Measurements from ENCODE around the gene HMGCL. TPM values are rescaled to one million over a fixed set of nuclear protein-coding genes. Genes with fewer than 3 reads are reported as not detected.
A peak's percentile ranks its signal among the peaks of the same experiment; 100 is the strongest.

The HMGCL gene
- total and polyA plus RNA-seq, 2 of the 13 experiments (the other 11 are each of a cell fraction or from before 2014, with no cell fraction given) = 21.3 to 41.4 TPM

- Histone ChIP-seq H3K4me3 (replicated peaks in 1 of 3; ENCODE audit: insufficient read depth in 1 of 3, low read depth in 2 of 3, low read length in 3 of 3) (no peak overlapping the region), H3K4me1 (ENCODE audit: insufficient read depth, low read length) (peaks cover 49% of the 10 kb centered on the region), H3K9me3 (ENCODE audit: low read length) (no peaks in the 10 kb centered on the region), H3K27me3 (ENCODE audit: control insufficient read depth in 1 of 2, insufficient read depth in 2 of 2, low read length in 2 of 2) (no peaks in the 10 kb centered on the region), H3K79me2 (ENCODE audit: insufficient read depth, low read length) (peaks cover 17% of the 10 kb centered on the region), H3K36me3 (replicated peaks in 1 of 2; ENCODE audit: control insufficient read depth in 1 of 2, insufficient read depth in 2 of 2, low read length in 2 of 2) (peaks cover 0 to 7% of the 10 kb centered on the region in 2 experiments; a peak in 2 of 5 replicates), H2AFZ (ENCODE audit: low read length) (no peak overlapping the region), H3K9ac (ENCODE audit: insufficient read depth, low read depth, low read length) (no peak overlapping the region), H3K4me2 (ENCODE audit: low read depth, low read length) (no peak overlapping the region; the same call in 1 of the 2 replicates), H4K20me1 (ENCODE audit: insufficient read depth, low read length) (no peaks in the 10 kb centered on the region), H3K27ac (ENCODE audit: extremely low read length, insufficient read depth, low read length) (no peak overlapping the region)
- ChIA-PET CTCF (ENCODE audit: low intra/inter-chr PET ratio, low total read pairs) (interaction anchor here (0.7 to 2.3 kb wide), 5 partner anchors 25 to 161 kb away, joined by 3 to 10 read pairs (median 4); partner anchors contain the start of gene FUCA1), POLR2A (interaction anchor here (0.6 to 1.9 kb wide), 6 partner anchors 8 to 145 kb away, joined by 3 to 11 read pairs (median 6); partner anchors contain the start of genes HMGCL and LYPLA2)
- in situ Hi-C loops (cut with HindIII; ENCODE audit: extremely low pct_ligation_motif_present, low pct_unique_long_range_greater_than_20kb) (no loop called here), intact Hi-C loops (cut with micrococcal nuclease; ENCODE audit: unreplicated experiment) (loop anchor here (1.0 to 10.0 kb wide), 3 partner anchors 27 to 145 kb away; partner anchors contain the start of gene FUCA1)
- ATAC-seq (peak; percentile 90), FAIRE-seq (peak; percentile 90), DNase-seq (ENCODE audit: low spot score) (peak; percentile 67)
- no TSS peak for BruUV-seq (replicated peaks)
- 23% methylated on average over 13 of the region's 14 CpGs for WGBS (ENCODE audit: low lambda C conversion rate)
- TF ChIP-seq NONO (IDR thresholded peaks at IDR 0.05) (no peak), NONO (CRISPR knock-in tag; conservative IDR thresholded peaks at IDR 0.05) (no peak), KAT8 (CRISPR knock-in tag; IDR thresholded peaks at IDR 0.05) (peak; percentile 25; the same call in 1 of the 2 replicates), MED1 (CRISPR knock-in tag; IDR thresholded peaks at IDR 0.05) (peak; percentile 32; the same call in 1 of the 2 replicates), KDM2A (CRISPR knock-in tag; IDR thresholded peaks at IDR 0.05; ENCODE audit: borderline replicate concordance, low read depth) (peak; percentile 37; the same call in 1 of the 2 replicates), HMGXB4 (CRISPR knock-in tag; IDR thresholded peaks at IDR 0.05; ENCODE audit: borderline replicate concordance in 1 of 2, low read depth in 1 of 2) (peak in 1 of 2 experiments; percentile 48; a peak in 1 of 4 replicates), MIXL1 (CRISPR knock-in tag; IDR thresholded peaks at IDR 0.05) (peak; percentile 47; the same call in 1 of the 2 replicates), FOSL2 (CRISPR knock-in tag; IDR thresholded peaks at IDR 0.05) (0 out of 2 replicates have a peak, but pooled peaks have one; percentile 33), ZFP62 (CRISPR knock-in tag; IDR thresholded peaks at IDR 0.05) (no peak), SMC3 (IDR thresholded peaks at IDR 0.05; ENCODE audit: low read length) (peak; percentile 78), RNF219 (CRISPR knock-in tag; IDR thresholded peaks at IDR 0.05) (0 out of 2 replicates have a peak, but pooled peaks have one; percentile 41), MAX (IDR thresholded peaks at IDR 0.05) (peak; percentile 19; the same call in 1 of the 2 replicates), ELF3 (CRISPR knock-in tag; IDR thresholded peaks at IDR 0.05) (peak; percentile 30; the same call in 1 of the 2 replicates), HMGA1 (CRISPR knock-in tag; conservative IDR thresholded peaks at IDR 0.05) (no peak), POLR2A (IDR thresholded peaks at IDR 0.05; ENCODE audit: insufficient read depth in 1 of 2, low read depth in 2 of 2, low read length in 2 of 2) (no peak), ZNF781 (CRISPR knock-in tag; IDR thresholded peaks at IDR 0.05; ENCODE audit: borderline replicate concordance, not compliant biosample characterization) (no peak), JUN (CRISPR knock-in tag; IDR thresholded peaks at IDR 0.05) (no peak), SAP130 (CRISPR knock-in tag; IDR thresholded peaks at IDR 0.05; ENCODE audit: low read depth) (peak; percentile 59), XRCC5 (optimal IDR thresholded peaks at IDR 0.05; ENCODE audit: low read length) (peak; percentile 59), SRSF9 (IDR thresholded peaks at IDR 0.05; ENCODE audit: borderline replicate concordance, insufficient read depth, low read depth, low read length, poor library complexity, severe bottlenecking) (no peak), SALL1 (CRISPR knock-in tag; IDR thresholded peaks at IDR 0.05) (peak; percentile 40; the same call in 1 of the 2 replicates)
Measured at GRCh38 chr1:23772049-23772853, 53.0 kb downstream of the HMGCL start.
